GM23338 (cell line): ENCODE measurements around the gene RAB3B. TPM values are rescaled to one million over a fixed set of nuclear protein-coding genes. Genes with fewer than 3 reads are reported as not detected.

Experiments used
- CREB1 ChIP-seq: fragments of 250-450 bp; sonication (Bioruptor Pico); IDR thresholded peaks from 2 replicates; pipeline ENCODE4 v1.5.0; 2020; ENCODE audit warnings: low read depth, mild to moderate bottlenecking, moderate library complexity
- EZH2 ChIP-seq: fragments of 200-600 bp; sonication (generic); IDR thresholded peaks from one replicate; pipeline ENCODE4 v1.8.0; 2017; ENCODE audit warnings: antibody characterized with exemption, mild to moderate bottlenecking, low read depth; ENCODE audit not compliant: unreplicated experiment
- EZH2phosphoT487 ChIP-seq: fragments of 200-600 bp; sonication (generic); IDR thresholded peaks from one replicate; pipeline ENCODE4 v1.8.1; 2018; ENCODE audit warnings: antibody characterized with exemption; ENCODE audit not compliant: unreplicated experiment
- POLR2AphosphoS5 ChIP-seq: IDR thresholded peaks from 2 replicates; pipeline ENCODE4 v1.6.1; 2016; ENCODE audit warnings: antibody characterized with exemption, low read depth
- polyA plus RNA-seq: library from polyadenylated mRNA; unstranded; fragments of >200 nt; fragmentation: Nextera tagmentation; extraction: Ambion mirVana; gene quantifications from 2 replicates; pipeline ENCODE4 v1.2.1, GENCODE V29; 2016
- total RNA-seq: library from RNA; depleted of rRNA; stranded (reverse); fragments of >200 nt; shearing (Covaris generic); gene quantifications from 2 replicates; pipeline ENCODE4 v1.2.3, GENCODE V29; 2014
- TF ChIP-seq, protein P1 (sequence below): fragments of 250-450 bp; sonication (Bioruptor Pico); IDR thresholded peaks from 2 replicates; pipeline ENCODE4 v1.5.0; 2020; ENCODE audit warnings: mild to moderate bottlenecking, moderate library complexity
- TF ChIP-seq, protein P2 (sequence below): IDR thresholded peaks from one replicate; pipeline ENCODE4 v1.6.1; 2018; ENCODE audit warnings: antibody characterized with exemption; ENCODE audit not compliant: unreplicated experiment
- TF ChIP-seq, protein P3 (sequence below), 2 experiments: fragments of 200-600 bp in 1 of 2; sonication (generic) in 1 of 2; conservative IDR thresholded peaks; 2 replicates each; pipeline versions ENCODE4 v1.5.1 to v1.6.1; 2016 to 2017; ENCODE audit warnings: antibody characterized with exemption in 2 of 2, low read depth in 2 of 2, mild to moderate bottlenecking in 2 of 2, moderate library complexity in 1 of 2

The RAB3B gene
- total and polyA plus RNA-seq, 2 experiments from 2014 or later: 18.3 to 37.9 TPM

DNA sequence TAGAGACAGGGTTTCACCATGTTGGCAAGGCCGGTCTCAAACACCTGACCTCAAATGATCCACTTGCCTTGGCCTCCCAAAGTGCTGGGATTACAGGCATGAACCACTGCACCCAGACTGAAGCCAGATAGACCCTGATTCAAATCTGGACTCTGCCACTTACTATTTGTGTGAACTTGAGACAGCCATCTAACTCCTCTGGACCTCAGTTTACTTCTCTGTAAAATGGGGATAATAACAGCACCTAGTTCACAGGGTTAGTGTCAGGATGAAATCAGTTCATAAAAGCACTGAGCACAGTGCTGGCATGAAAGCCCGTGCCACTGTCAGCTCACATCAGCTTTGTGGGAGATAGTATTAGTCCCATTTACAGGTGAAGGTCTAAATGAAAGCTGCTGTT, 28.5 kb downstream of the RAB3B start (continued):
- TF ChIP-seq, protein P1, sequence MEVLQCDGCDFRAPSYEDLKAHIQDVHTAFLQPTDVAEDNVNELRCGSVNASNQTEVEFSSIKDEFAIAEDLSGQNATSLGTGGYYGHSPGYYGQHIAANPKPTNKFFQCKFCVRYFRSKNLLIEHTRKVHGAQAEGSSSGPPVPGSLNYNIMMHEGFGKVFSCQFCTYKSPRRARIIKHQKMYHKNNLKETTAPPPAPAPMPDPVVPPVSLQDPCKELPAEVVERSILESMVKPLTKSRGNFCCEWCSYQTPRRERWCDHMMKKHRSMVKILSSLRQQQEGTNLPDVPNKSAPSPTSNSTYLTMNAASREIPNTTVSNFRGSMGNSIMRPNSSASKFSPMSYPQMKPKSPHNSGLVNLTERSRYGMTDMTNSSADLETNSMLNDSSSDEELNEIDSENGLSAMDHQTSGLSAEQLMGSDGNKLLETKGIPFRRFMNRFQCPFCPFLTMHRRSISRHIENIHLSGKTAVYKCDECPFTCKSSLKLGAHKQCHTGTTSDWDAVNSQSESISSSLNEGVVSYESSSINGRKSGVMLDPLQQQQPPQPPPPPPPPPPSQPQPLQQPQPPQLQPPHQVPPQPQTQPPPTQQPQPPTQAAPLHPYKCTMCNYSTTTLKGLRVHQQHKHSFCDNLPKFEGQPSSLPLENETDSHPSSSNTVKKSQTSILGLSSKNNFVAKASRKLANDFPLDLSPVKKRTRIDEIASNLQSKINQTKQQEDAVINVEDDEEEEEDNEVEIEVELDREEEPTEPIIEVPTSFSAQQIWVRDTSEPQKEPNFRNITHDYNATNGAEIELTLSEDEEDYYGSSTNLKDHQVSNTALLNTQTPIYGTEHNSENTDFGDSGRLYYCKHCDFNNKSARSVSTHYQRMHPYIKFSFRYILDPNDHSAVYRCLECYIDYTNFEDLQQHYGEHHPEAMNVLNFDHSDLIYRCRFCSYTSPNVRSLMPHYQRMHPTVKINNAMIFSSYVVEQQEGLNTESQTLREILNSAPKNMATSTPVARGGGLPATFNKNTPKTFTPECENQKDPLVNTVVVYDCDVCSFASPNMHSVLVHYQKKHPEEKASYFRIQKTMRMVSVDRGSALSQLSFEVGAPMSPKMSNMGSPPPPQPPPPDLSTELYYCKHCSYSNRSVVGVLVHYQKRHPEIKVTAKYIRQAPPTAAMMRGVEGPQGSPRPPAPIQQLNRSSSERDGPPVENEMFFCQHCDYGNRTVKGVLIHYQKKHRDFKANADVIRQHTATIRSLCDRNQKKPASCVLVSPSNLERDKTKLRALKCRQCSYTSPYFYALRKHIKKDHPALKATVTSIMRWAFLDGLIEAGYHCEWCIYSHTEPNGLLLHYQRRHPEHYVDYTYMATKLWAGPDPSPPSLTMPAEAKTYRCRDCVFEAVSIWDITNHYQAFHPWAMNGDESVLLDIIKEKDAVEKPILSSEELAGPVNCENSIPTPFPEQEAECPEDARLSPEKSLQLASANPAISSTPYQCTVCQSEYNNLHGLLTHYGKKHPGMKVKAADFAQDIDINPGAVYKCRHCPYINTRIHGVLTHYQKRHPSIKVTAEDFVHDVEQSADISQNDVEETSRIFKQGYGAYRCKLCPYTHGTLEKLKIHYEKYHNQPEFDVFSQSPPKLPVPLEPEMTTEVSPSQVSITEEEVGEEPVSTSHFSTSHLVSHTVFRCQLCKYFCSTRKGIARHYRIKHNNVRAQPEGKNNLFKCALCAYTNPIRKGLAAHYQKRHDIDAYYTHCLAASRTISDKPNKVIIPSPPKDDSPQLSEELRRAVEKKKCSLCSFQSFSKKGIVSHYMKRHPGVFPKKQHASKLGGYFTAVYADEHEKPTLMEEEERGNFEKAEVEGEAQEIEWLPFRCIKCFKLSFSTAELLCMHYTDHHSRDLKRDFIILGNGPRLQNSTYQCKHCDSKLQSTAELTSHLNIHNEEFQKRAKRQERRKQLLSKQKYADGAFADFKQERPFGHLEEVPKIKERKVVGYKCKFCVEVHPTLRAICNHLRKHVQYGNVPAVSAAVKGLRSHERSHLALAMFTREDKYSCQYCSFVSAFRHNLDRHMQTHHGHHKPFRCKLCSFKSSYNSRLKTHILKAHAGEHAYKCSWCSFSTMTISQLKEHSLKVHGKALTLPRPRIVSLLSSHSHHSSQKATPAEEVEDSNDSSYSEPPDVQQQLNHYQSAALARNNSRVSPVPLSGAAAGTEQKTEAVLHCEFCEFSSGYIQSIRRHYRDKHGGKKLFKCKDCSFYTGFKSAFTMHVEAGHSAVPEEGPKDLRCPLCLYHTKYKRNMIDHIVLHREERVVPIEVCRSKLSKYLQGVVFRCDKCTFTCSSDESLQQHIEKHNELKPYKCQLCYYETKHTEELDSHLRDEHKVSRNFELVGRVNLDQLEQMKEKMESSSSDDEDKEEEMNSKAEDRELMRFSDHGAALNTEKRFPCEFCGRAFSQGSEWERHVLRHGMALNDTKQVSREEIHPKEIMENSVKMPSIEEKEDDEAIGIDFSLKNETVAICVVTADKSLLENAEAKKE (CRISPR knock-in tag): no peak
- no peak for TF ChIP-seq CREB1 (CRISPR knock-in tag)
- TF ChIP-seq, protein P2, sequence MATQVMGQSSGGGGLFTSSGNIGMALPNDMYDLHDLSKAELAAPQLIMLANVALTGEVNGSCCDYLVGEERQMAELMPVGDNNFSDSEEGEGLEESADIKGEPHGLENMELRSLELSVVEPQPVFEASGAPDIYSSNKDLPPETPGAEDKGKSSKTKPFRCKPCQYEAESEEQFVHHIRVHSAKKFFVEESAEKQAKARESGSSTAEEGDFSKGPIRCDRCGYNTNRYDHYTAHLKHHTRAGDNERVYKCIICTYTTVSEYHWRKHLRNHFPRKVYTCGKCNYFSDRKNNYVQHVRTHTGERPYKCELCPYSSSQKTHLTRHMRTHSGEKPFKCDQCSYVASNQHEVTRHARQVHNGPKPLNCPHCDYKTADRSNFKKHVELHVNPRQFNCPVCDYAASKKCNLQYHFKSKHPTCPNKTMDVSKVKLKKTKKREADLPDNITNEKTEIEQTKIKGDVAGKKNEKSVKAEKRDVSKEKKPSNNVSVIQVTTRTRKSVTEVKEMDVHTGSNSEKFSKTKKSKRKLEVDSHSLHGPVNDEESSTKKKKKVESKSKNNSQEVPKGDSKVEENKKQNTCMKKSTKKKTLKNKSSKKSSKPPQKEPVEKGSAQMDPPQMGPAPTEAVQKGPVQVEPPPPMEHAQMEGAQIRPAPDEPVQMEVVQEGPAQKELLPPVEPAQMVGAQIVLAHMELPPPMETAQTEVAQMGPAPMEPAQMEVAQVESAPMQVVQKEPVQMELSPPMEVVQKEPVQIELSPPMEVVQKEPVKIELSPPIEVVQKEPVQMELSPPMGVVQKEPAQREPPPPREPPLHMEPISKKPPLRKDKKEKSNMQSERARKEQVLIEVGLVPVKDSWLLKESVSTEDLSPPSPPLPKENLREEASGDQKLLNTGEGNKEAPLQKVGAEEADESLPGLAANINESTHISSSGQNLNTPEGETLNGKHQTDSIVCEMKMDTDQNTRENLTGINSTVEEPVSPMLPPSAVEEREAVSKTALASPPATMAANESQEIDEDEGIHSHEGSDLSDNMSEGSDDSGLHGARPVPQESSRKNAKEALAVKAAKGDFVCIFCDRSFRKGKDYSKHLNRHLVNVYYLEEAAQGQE: no peak
- TF ChIP-seq, protein P3, sequence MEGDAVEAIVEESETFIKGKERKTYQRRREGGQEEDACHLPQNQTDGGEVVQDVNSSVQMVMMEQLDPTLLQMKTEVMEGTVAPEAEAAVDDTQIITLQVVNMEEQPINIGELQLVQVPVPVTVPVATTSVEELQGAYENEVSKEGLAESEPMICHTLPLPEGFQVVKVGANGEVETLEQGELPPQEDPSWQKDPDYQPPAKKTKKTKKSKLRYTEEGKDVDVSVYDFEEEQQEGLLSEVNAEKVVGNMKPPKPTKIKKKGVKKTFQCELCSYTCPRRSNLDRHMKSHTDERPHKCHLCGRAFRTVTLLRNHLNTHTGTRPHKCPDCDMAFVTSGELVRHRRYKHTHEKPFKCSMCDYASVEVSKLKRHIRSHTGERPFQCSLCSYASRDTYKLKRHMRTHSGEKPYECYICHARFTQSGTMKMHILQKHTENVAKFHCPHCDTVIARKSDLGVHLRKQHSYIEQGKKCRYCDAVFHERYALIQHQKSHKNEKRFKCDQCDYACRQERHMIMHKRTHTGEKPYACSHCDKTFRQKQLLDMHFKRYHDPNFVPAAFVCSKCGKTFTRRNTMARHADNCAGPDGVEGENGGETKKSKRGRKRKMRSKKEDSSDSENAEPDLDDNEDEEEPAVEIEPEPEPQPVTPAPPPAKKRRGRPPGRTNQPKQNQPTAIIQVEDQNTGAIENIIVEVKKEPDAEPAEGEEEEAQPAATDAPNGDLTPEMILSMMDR (conservative IDR thresholded peaks at IDR 0.05; ENCODE audit: low read depth in 2 of 2): no peak
- TF ChIP-seq EZH2: no peak
- TF ChIP-seq POLR2AphosphoS5: no peak
- no peak for TF ChIP-seq EZH2phosphoT487
